Stimulated activated CD4-positive, alpha-beta T cell treated with anti-CD3 and anti-CD28 coated beads, Interleukin-12 subunit alpha, Interleukin-12 subunit beta, amount 100 ng/mL, for 4 hours (primary cell): Measurements from ENCODE around the gene SEMA3A.
"Not testable (repeated sequence)": the region's sequence is repeated elsewhere in the genome, so short reads cannot be mapped to it uniquely, and the experiment has no call there.

Source experiments
- DNase-seq: peaks from one replicate; pipeline ENCODE4 v3.0.0-alpha.2; 2020

Gene SEMA3A

GRCh38 chr7:84057576-84057975 lies 137.0 kb downstream of the SEMA3A start:
- DNase-seq, result no peak

- DNase-seq, result no peak
Observed at GRCh38 chr7:84055904-84056605, 138.5 kb downstream of the SEMA3A start.

GRCh38 chr7:84055199-84055598 lies 139.4 kb downstream of the SEMA3A start:
- DNase-seq, result not testable (repeated sequence)

- no peak for DNase-seq
Observed at GRCh38 chr7:84049071-84049836, 145.3 kb downstream of the SEMA3A start.

GRCh38 chr7:84047085-84047484 lies 147.5 kb downstream of the SEMA3A start:
- no peak for DNase-seq

- no peak for DNase-seq
Observed at GRCh38 chr7:84044834-84045233, 149.8 kb downstream of the SEMA3A start.

- no peak for DNase-seq
Observed at GRCh38 chr7:84043661-84044191, 150.9 kb downstream of the SEMA3A start.

GRCh38 chr7:84042110-84042539 lies 152.5 kb downstream of the SEMA3A start:
- DNase-seq, result no peak

GRCh38 chr7:84041649-84042048 lies 152.9 kb downstream of the SEMA3A start:
- no peak for DNase-seq

GRCh38 chr7:84040355-84040754 lies 154.2 kb downstream of the SEMA3A start:
- no peak for DNase-seq

- no peak for DNase-seq
Observed at GRCh38 chr7:84039432-84039831, 155.2 kb downstream of the SEMA3A start.

- DNase-seq, result no peak
Observed at GRCh38 chr7:84027678-84028077, 166.9 kb downstream of the SEMA3A start.

- DNase-seq, result no peak
Observed at GRCh38 chr7:84025332-84025927, 169.2 kb downstream of the SEMA3A start.

- DNase-seq, result no peak
Observed at GRCh38 chr7:84022684-84023308, 171.8 kb downstream of the SEMA3A start.

- no peak for DNase-seq
Observed at GRCh38 chr7:84022009-84022408, 172.6 kb downstream of the SEMA3A start.

GRCh38 chr7:84021292-84021908 lies 173.2 kb downstream of the SEMA3A start:
- no peak for DNase-seq

- DNase-seq, result no peak
Observed at GRCh38 chr7:84017651-84018050, 176.9 kb downstream of the SEMA3A start.

- DNase-seq, result no peak
Observed at GRCh38 chr7:84013616-84014240, 180.9 kb downstream of the SEMA3A start.

GRCh38 chr7:84009782-84010181 lies 184.8 kb downstream of the SEMA3A start:
- DNase-seq, result no peak

- DNase-seq, result no peak
Observed at GRCh38 chr7:84009051-84009450, 185.5 kb downstream of the SEMA3A start.

GRCh38 chr7:84003191-84003590 lies 191.4 kb downstream of the SEMA3A start:
- DNase-seq, result no peak

GRCh38 chr7:84002348-84002747 lies 192.2 kb downstream of the SEMA3A start:
- no peak for DNase-seq
